Gastroesophageal sphincter (tissue), 4 donors: ENCODE results near the gene CTSA. TPM values are rescaled to one million over a fixed set of nuclear protein-coding genes. Genes with fewer than 3 reads are reported as not detected.

Experiments
- ATAC-seq: fragments of 150-250 bp; one replicate; pipeline ENCODE4 v1.9.1; 2016; ENCODE audit warnings: mild to moderate bottlenecking, moderate library complexity
- H3K27ac ChIP-seq, 4 donors: fragments of 200-600 bp; sonication (generic) in 3 of 4; 1 replicate in 3 of 4; 2 replicates in 1 of 4; pipeline ENCODE4 v1.5.1; 2016 to 2019
- H3K27me3 ChIP-seq: fragments of 200-600 bp; sonication (generic); one replicate; pipeline ENCODE4 v1.5.1; 2019
- H3K36me3 ChIP-seq, 2 donors: fragments of 200-600 bp; sonication (generic); one replicate each; pipeline ENCODE4 v1.5.1; 2019; ENCODE audit warnings: control low read depth in 1 of 2
- H3K4me1 ChIP-seq, 3 donors: fragments of 200-600 bp; sonication (generic); 1 replicate in 2 of 3; 2 replicates in 1 of 3; pipeline ENCODE4 v1.5.1; 2016 to 2019; ENCODE audit warnings: control low read depth in 2 of 3
- H3K4me3 ChIP-seq, 2 donors: fragments of 200-600 bp; sonication (generic); one replicate each; pipeline ENCODE4 v1.5.1; 2019; ENCODE audit warnings: mild to moderate bottlenecking in 1 of 2, moderate library complexity in 1 of 2
- H3K9me3 ChIP-seq, 3 donors: fragments of 200-600 bp; sonication (generic); one replicate each; pipeline ENCODE4 v1.5.1; 2017 to 2019; ENCODE audit warnings: control low read depth in 2 of 3
- CTCF ChIP-seq, 4 experiments: fragments of 200-600 bp in 2 of 4; fragments of 450-650 bp in 2 of 4; sonication (generic) in 1 of 4; IDR thresholded peaks; one replicate each; pipeline ENCODE4 v1.5.1; 2017 to 2019; ENCODE audit warnings: antibody characterized with exemption in 4 of 4, mild to moderate bottlenecking in 2 of 4, moderate library complexity in 2 of 4
- EP300 ChIP-seq: sonication (generic); formaldehyde crosslinking; IDR thresholded peaks from one replicate; pipeline ENCODE4 v1.6.1; 2017; ENCODE audit warnings: antibody characterized with exemption, mild to moderate bottlenecking
- POLR2A ChIP-seq, 2 donors: fragments of 450-650 bp; IDR thresholded peaks; one replicate each; pipeline ENCODE4 v1.6.1; 2017; ENCODE audit warnings: antibody characterized with exemption in 2 of 2, mild to moderate bottlenecking in 2 of 2, moderate library complexity in 1 of 2
- POLR2AphosphoS5 ChIP-seq: sonication (generic); formaldehyde crosslinking; IDR thresholded peaks from one replicate; pipeline ENCODE4 v1.6.1; 2017; ENCODE audit warnings: antibody characterized with exemption
- WGBS, 2 donors: methylation state at CpG; one replicate each; pipeline ENCODE4 v1.1.5; 2018; ENCODE audit warnings: low coverage in 1 of 2; 5-methylcytosine and 5-hydroxymethylcytosine counted together
- total RNA-seq, 4 donors: library from RNA; depleted of rRNA; stranded (reverse); fragments of >200 nt; gene quantifications; one replicate each; pipeline ENCODE4 v1.1.0, GENCODE V29; 2016

Gene CTSA
- total RNA-seq, 4 donors from 2014 or later = 36.4 to 73.0 (median 56.6) TPM

- ATAC-seq = no peak
- Histone ChIP-seq H3K36me3 (peaks cover 0 to 80% of the 10 kb centered on the region in 2 donors), H3K4me3 (no peak overlapping the region), H3K27me3 (no peaks in the 10 kb centered on the region), H3K9me3 (no peaks in the 10 kb centered on the region), H3K4me1 (peaks cover 0 to 29% (median 0%) of the 10 kb centered on the region in 3 donors), H3K27ac (no peak overlapping the region)
- 67 to 100% methylated on average over 1 of the region's 3 CpGs for WGBS, 2 donors
- TF ChIP-seq POLR2AphosphoS5 (no peak), CTCF (IDR thresholded peaks at IDR 0.05) (no peak), POLR2A (IDR thresholded peaks at IDR 0.05) (no peak), EP300 (no peak)
These were observed 48.9 kb downstream of the CTSA start for GRCh38 chr20:45940053-45940452.

GRCh38 chr20:45940469-45940868 is 49.3 kb downstream of the CTSA start:
- Histone ChIP-seq H3K4me3 (no peak overlapping the region), H3K27ac (no peak overlapping the region), H3K36me3 (peaks cover 0 to 85% of the 10 kb centered on the region in 2 donors), H3K9me3 (no peaks in the 10 kb centered on the region), H3K4me1 (peaks cover 0 to 29% (median 0%) of the 10 kb centered on the region in 3 donors), H3K27me3 (no peaks in the 10 kb centered on the region)
- WGBS, 2 donors = no CpG with 5 or more reads among the region's 13 CpGs
- TF ChIP-seq EP300 = no peak
- TF ChIP-seq POLR2A (IDR thresholded peaks at IDR 0.05) = no peak
- TF ChIP-seq CTCF (IDR thresholded peaks at IDR 0.05) = no peak
- no peak for TF ChIP-seq POLR2AphosphoS5
- ATAC-seq = no peak

GRCh38 chr20:45943613-45944012 is 52.5 kb downstream of the CTSA start:
- Histone ChIP-seq H3K4me1 (peaks cover 0 to 22% (median 0%) of the 10 kb centered on the region in 3 donors), H3K36me3 (peaks cover 0 to 100% of the 10 kb centered on the region in 2 donors), H3K27ac (no peak overlapping the region), H3K4me3 (no peak overlapping the region), H3K27me3 (no peaks in the 10 kb centered on the region), H3K9me3 (no peaks in the 10 kb centered on the region)
- TF ChIP-seq POLR2A (IDR thresholded peaks at IDR 0.05) = no peak
- no peak for TF ChIP-seq POLR2AphosphoS5
- WGBS, 2 donors = 75 to 80% methylated on average over 3 to 4 of the region's 6 CpGs
- ATAC-seq = no peak

- no peak overlapping the region for H3K4me3 ChIP-seq
- ATAC-seq = no peak
- H3K36me3 ChIP-seq = peaks cover 0 to 100% of the 10 kb centered on the region in 2 donors
- no peaks in the 10 kb centered on the region for H3K27me3 ChIP-seq
- peak overlapping the region in 1 of 4 donors; percentile 7 for H3K27ac ChIP-seq
- no peaks in the 10 kb centered on the region for H3K9me3 ChIP-seq
- peaks cover 0 to 20% (median 0%) of the 10 kb centered on the region in 3 donors for H3K4me1 ChIP-seq
- TF ChIP-seq POLR2A (IDR thresholded peaks at IDR 0.05) (no peak), CTCF (IDR thresholded peaks at IDR 0.05) (no peak), EP300 (no peak), POLR2AphosphoS5 (peak; percentile 7)
- 71% methylated on average over 11 of the region's 15 CpGs; no CpG with 5 or more reads in 1 of the 2 donors for WGBS, 2 donors
These were observed 53.2 kb downstream of the CTSA start for GRCh38 chr20:45944151-45944964.

GRCh38 chr20:45944965-45945677 is 54.0 kb downstream of the CTSA start:
- Histone ChIP-seq H3K36me3 (peaks cover 0 to 100% of the 10 kb centered on the region in 2 donors), H3K27ac (peak overlapping the region in 2 of 4 donors; percentile 7 to 54), H3K4me3 (no peak overlapping the region), H3K4me1 (peaks cover 0 to 20% (median 0%) of the 10 kb centered on the region in 3 donors), H3K9me3 (no peaks in the 10 kb centered on the region), H3K27me3 (no peaks in the 10 kb centered on the region)
- ATAC-seq = no peak
- 82 to 84% methylated on average over 9 to 14 of the region's 19 CpGs for WGBS, 2 donors
- TF ChIP-seq POLR2A (IDR thresholded peaks at IDR 0.05) (no peak), EP300 (no peak), CTCF (IDR thresholded peaks at IDR 0.05) (no peak), POLR2AphosphoS5 (no peak)
